NT2/D1 (cell line): ENCODE data around the gene ARHGEF39.
A peak's percentile ranks its signal among the peaks of the same experiment; 100 is the strongest.
"Not testable (repeated sequence)": the region's sequence is repeated elsewhere in the genome, so short reads cannot be mapped to it uniquely, and the experiment has no call there.

ENCODE experiments used
- DNase-seq: peaks from one replicate; pipeline ENCODE4 v3.0.0-alpha.2; 2011; ENCODE audit warnings: low read depth, low spot score
- H3K27me3 ChIP-seq: 2 replicates; pipeline ENCODE4 v1.6.0; 2011; ENCODE audit warnings: mild to moderate bottlenecking; ENCODE audit not compliant: insufficient read length, insufficient read depth
- H3K36me3 ChIP-seq: 2 replicates; pipeline ENCODE4 v1.6.1; 2011; ENCODE audit warnings: mild to moderate bottlenecking, low read length, mixed read lengths; ENCODE audit not compliant: insufficient read depth, insufficient read length
- H3K4me1 ChIP-seq: 2 replicates; pipeline ENCODE4 v1.5.1; 2011; ENCODE audit not compliant: insufficient read depth, insufficient read length
- H3K4me3 ChIP-seq: 2 replicates; pipeline ENCODE4 v1.5.1; 2011; ENCODE audit warnings: low read depth; ENCODE audit not compliant: insufficient read length
- H3K9ac ChIP-seq: 2 replicates; pipeline ENCODE4 v1.6.0; 2011; ENCODE audit warnings: low read depth; ENCODE audit not compliant: insufficient read length
- H3K9me3 ChIP-seq: 2 replicates; pipeline ENCODE4 v1.5.1; 2011; ENCODE audit warnings: mild to moderate bottlenecking, low read length; ENCODE audit not compliant: insufficient read depth
- SUZ12 ChIP-seq: IDR thresholded peaks from 2 replicates; pipeline ENCODE4 v1.6.1; 2011; ENCODE audit not compliant: insufficient read length, insufficient read depth; ENCODE audit errors: extremely low read depth
- YY1 ChIP-seq: IDR thresholded peaks from 2 replicates; pipeline ENCODE4 v1.6.1; 2011; ENCODE audit not compliant: insufficient read length, insufficient read depth
- ZNF274 ChIP-seq: IDR thresholded peaks from 2 replicates; pipeline ENCODE4 v1.6.1; 2011; ENCODE audit warnings: mild to moderate bottlenecking, low read depth, low read length

ARHGEF39 gene

GRCh38 chr9:35618325-35618727 is 46.7 kb downstream of the ARHGEF39 start, which contains the start of gene CD72:
CD72 (minus strand) TSS chr9:35618413; CDS start chr9:35618303, 110 bp downstream.
- peaks cover 5% of the 10 kb centered on the region for H3K4me1 ChIP-seq
- no peaks in the 10 kb centered on the region for H3K36me3 ChIP-seq
- no peaks in the 10 kb centered on the region for H3K9me3 ChIP-seq
- H3K4me3 ChIP-seq = peak within 1 kb of the TSS; percentile 46
- TF ChIP-seq YY1 (no peak), ZNF274 (no peak), SUZ12 (no peak)
- DNase-seq = no peak
- H3K9ac ChIP-seq = peak within 1 kb of the TSS; percentile 64
- H3K27me3 ChIP-seq = peaks cover 52% of the 10 kb centered on the region

- Histone ChIP-seq H3K9ac (no peak overlapping the region), H3K27me3 (peaks cover 52% of the 10 kb centered on the region), H3K9me3 (no peaks in the 10 kb centered on the region), H3K36me3 (no peaks in the 10 kb centered on the region), H3K4me3 (no peak overlapping the region), H3K4me1 (peaks cover 5% of the 10 kb centered on the region)
- TF ChIP-seq ZNF274 (no peak), SUZ12 (no peak), YY1 (no peak)
- no peak for DNase-seq
Measured at GRCh38 chr9:35617548-35617947, 47.4 kb downstream of the ARHGEF39 start.

- H3K9me3 ChIP-seq = no peaks in the 10 kb centered on the region
- TF ChIP-seq ZNF274 = no peak
- TF ChIP-seq YY1 = no peak
- no peak for TF ChIP-seq SUZ12
- no peak for DNase-seq
- H3K4me3 ChIP-seq = peak overlapping the region; percentile 46
- H3K36me3 ChIP-seq = no peaks in the 10 kb centered on the region
- peaks cover 5% of the 10 kb centered on the region for H3K4me1 ChIP-seq
- H3K27me3 ChIP-seq = peaks cover 52% of the 10 kb centered on the region
- peak overlapping the region; percentile 64 for H3K9ac ChIP-seq
Measured at GRCh38 chr9:35616681-35617459, 48.1 kb downstream of the ARHGEF39 start.

GRCh38 chr9:35615981-35616680 is 48.9 kb downstream of the ARHGEF39 start:
- Histone ChIP-seq H3K9me3 (no peaks in the 10 kb centered on the region), H3K4me3 (no peak overlapping the region), H3K27me3 (peaks cover 52% of the 10 kb centered on the region), H3K36me3 (no peaks in the 10 kb centered on the region), H3K4me1 (peaks cover 5% of the 10 kb centered on the region), H3K9ac (no peak overlapping the region)
- no peak for DNase-seq
- TF ChIP-seq ZNF274 = no peak
- no peak for TF ChIP-seq SUZ12
- no peak for TF ChIP-seq YY1

- DNase-seq = no peak
- H3K36me3 ChIP-seq = peaks cover 23% of the 10 kb centered on the region
- TF ChIP-seq YY1 = no peak
- TF ChIP-seq SUZ12 = no peak
- TF ChIP-seq ZNF274 = no peak
- H3K9me3 ChIP-seq = no peaks in the 10 kb centered on the region
- H3K9ac ChIP-seq = no peak overlapping the region
- H3K4me3 ChIP-seq = no peak overlapping the region
- H3K4me1 ChIP-seq = peaks cover 5% of the 10 kb centered on the region
- peaks cover 33% of the 10 kb centered on the region for H3K27me3 ChIP-seq
Measured at GRCh38 chr9:35612843-35613242, 52.2 kb downstream of the ARHGEF39 start.

GRCh38 chr9:35612066-35612465 is 52.9 kb downstream of the ARHGEF39 start:
- H3K27me3 ChIP-seq = peaks cover 26% of the 10 kb centered on the region
- not testable (repeated sequence) for H3K9ac ChIP-seq, H3K4me3 ChIP-seq, H3K9me3 ChIP-seq, DNase-seq, H3K4me1 ChIP-seq
- H3K36me3 ChIP-seq = peaks cover 31% of the 10 kb centered on the region

GRCh38 chr9:35611230-35611797 is 53.7 kb downstream of the ARHGEF39 start:
- H3K36me3 ChIP-seq = peaks cover 38% of the 10 kb centered on the region
- DNase-seq = no peak

More at GRCh38 chr9:35611230-35611797, 53.7 kb downstream of the ARHGEF39 start:
- no peak overlapping the region for H3K4me3 ChIP-seq
- H3K27me3 ChIP-seq = peaks cover 18% of the 10 kb centered on the region
- H3K9me3 ChIP-seq = no peaks in the 10 kb centered on the region
- TF ChIP-seq SUZ12 = no peak
- no peak for TF ChIP-seq ZNF274
- no peak for TF ChIP-seq YY1
- H3K9ac ChIP-seq = no peak overlapping the region
- H3K4me1 ChIP-seq = peaks cover 4% of the 10 kb centered on the region
